ENCODE results near the gene LDOC1. TPM values are rescaled to one million over a fixed set of nuclear protein-coding genes. Genes with fewer than 3 reads are reported as not detected.
"Not testable (repeated sequence)": the region's sequence is repeated elsewhere in the genome, so short reads cannot be mapped to it uniquely, and the experiment has no call there.

LDOC1 gene
- polyA plus RNA-seq (ENCODE audit: insufficient read length in 12 of 12) = 10 to 100 TPM in 11 of 12 donors, not detected in 1; 33.5 to 54.1 (median 44.8) TPM
- long read RNA-seq, donor 1, transcript LDOC1-201 (1 exons, 1,381 nt) = major isoform, 47 of 47 reads
- long read RNA-seq, donor 1, partial matches to known transcripts = 0 of 47 reads
- long read RNA-seq, donor 1, other reads (novel, unspliced or antisense) = 0 of 47 reads
- long read RNA-seq, donor 2, transcript LDOC1-201 (1 exons, 1,381 nt) = major isoform, 89 of 91 reads
- long read RNA-seq, donor 2, partial matches to known transcripts = 0 of 91 reads
- long read RNA-seq, donor 2, other reads (novel, unspliced or antisense) = 0 of 91 reads
- long read RNA-seq, donor 3, transcript LDOC1-201 (1 exons, 1,381 nt) = major isoform, 53 of 53 reads
- long read RNA-seq, donor 3, partial matches to known transcripts = 0 of 53 reads
- long read RNA-seq, donor 3, other reads (novel, unspliced or antisense) = 0 of 53 reads
- long read RNA-seq, donor 4, transcript LDOC1-201 (1 exons, 1,381 nt) = major isoform, 65 of 66 reads
- long read RNA-seq, donor 4, partial matches to known transcripts = 0 of 66 reads
- long read RNA-seq, donor 4, other reads (novel, unspliced or antisense) = 0 of 66 reads
- long read RNA-seq, donor 5, transcript LDOC1-201 (1 exons, 1,381 nt) = major isoform, 81 of 82 reads
- long read RNA-seq, donor 5, partial matches to known transcripts = 0 of 82 reads
- long read RNA-seq, donor 5, other reads (novel, unspliced or antisense) = 0 of 82 reads
- long read RNA-seq, donor 6, transcript LDOC1-201 (1 exons, 1,381 nt) = major isoform, 60 of 61 reads
- long read RNA-seq, donor 6, partial matches to known transcripts = 0 of 61 reads
- long read RNA-seq, donor 6, other reads (novel, unspliced or antisense) = 0 of 61 reads
- long read RNA-seq, donor 7, transcript LDOC1-201 (1 exons, 1,381 nt) = major isoform, 52 of 52 reads
- long read RNA-seq, donor 7, partial matches to known transcripts = 0 of 52 reads
- long read RNA-seq, donor 7, other reads (novel, unspliced or antisense) = 0 of 52 reads
- long read RNA-seq, donor 8, transcript LDOC1-201 (1 exons, 1,381 nt) = major isoform, 74 of 75 reads
- long read RNA-seq, donor 8, partial matches to known transcripts = 0 of 75 reads
- long read RNA-seq, donor 8, other reads (novel, unspliced or antisense) = 0 of 75 reads
- long read RNA-seq, donor 9, transcript LDOC1-201 (1 exons, 1,381 nt) = major isoform, 39 of 39 reads
- long read RNA-seq, donor 9, partial matches to known transcripts = 0 of 39 reads
- long read RNA-seq, donor 9, other reads (novel, unspliced or antisense) = 0 of 39 reads
- long read RNA-seq, donor 10, transcript LDOC1-201 (1 exons, 1,381 nt) = major isoform, 77 of 78 reads
- long read RNA-seq, donor 10, partial matches to known transcripts = 0 of 78 reads
- long read RNA-seq, donor 10, other reads (novel, unspliced or antisense) = 0 of 78 reads
- long read RNA-seq, donor 11, transcript LDOC1-201 (1 exons, 1,381 nt) = major isoform, 118 of 119 reads
- long read RNA-seq, donor 11, partial matches to known transcripts = 0 of 119 reads
- long read RNA-seq, donor 11, other reads (novel, unspliced or antisense) = 0 of 119 reads

- DNase-seq = peak; percentile 74
Measured at GRCh38 chrX:141176586-141177451, at the start of gene LDOC1. Gene LDOC1 (minus strand): TSS chrX:141177129. CDS start chrX:141177021, 108 bp downstream.

- no peak for DNase-seq
Measured at GRCh38 chrX:141221611-141222010, 44.7 kb upstream of the LDOC1 start.

GRCh38 chrX:141220342-141221008 is 43.5 kb upstream of the LDOC1 start:
- DNase-seq = no peak

GRCh38 chrX:141214196-141214595 is 37.3 kb upstream of the LDOC1 start:
- DNase-seq = no peak

- DNase-seq = no peak
Measured at GRCh38 chrX:141201962-141202361, 25.0 kb upstream of the LDOC1 start.

- DNase-seq = not testable (repeated sequence)
Measured at GRCh38 chrX:141188573-141188972, 11.6 kb upstream of the LDOC1 start.

GRCh38 chrX:141185366-141185765 is 8.4 kb upstream of the LDOC1 start:
- no peak for DNase-seq

GRCh38 chrX:141183000-141183399 is 6.1 kb upstream of the LDOC1 start:
- DNase-seq = no peak

GRCh38 chrX:141180851-141181250 is 3.9 kb upstream of the LDOC1 start:
- DNase-seq = no peak

- no peak for DNase-seq
Measured at GRCh38 chrX:141175786-141176185, 1.1 kb downstream of the LDOC1 start.

- DNase-seq = no peak
Measured at GRCh38 chrX:141164406-141164805, 12.5 kb downstream of the LDOC1 start.

GRCh38 chrX:141158084-141158483 is 18.8 kb downstream of the LDOC1 start:
- no peak for DNase-seq

- not testable (repeated sequence) for DNase-seq
Measured at GRCh38 chrX:141155231-141155630, 21.7 kb downstream of the LDOC1 start.

- no peak for DNase-seq
Measured at GRCh38 chrX:141142946-141143345, 34.0 kb downstream of the LDOC1 start.

- no peak for DNase-seq
Measured at GRCh38 chrX:141133272-141133671, 43.7 kb downstream of the LDOC1 start.

GRCh38 chrX:141127146-141127545 is 49.8 kb downstream of the LDOC1 start:
- DNase-seq = no peak
